GM19372 (cell line): ENCODE results near the gene GPR75.

Source experiments
- ATAC-seq: cut with Tn5 transposase; IDR thresholded peaks from one replicate; pipeline ENCODE4 v1.9.1; 2021; ENCODE audit warnings: mild to moderate bottlenecking, low read depth, moderate library complexity; ENCODE audit not compliant: unreplicated experiment

The GPR75 gene

DNA sequence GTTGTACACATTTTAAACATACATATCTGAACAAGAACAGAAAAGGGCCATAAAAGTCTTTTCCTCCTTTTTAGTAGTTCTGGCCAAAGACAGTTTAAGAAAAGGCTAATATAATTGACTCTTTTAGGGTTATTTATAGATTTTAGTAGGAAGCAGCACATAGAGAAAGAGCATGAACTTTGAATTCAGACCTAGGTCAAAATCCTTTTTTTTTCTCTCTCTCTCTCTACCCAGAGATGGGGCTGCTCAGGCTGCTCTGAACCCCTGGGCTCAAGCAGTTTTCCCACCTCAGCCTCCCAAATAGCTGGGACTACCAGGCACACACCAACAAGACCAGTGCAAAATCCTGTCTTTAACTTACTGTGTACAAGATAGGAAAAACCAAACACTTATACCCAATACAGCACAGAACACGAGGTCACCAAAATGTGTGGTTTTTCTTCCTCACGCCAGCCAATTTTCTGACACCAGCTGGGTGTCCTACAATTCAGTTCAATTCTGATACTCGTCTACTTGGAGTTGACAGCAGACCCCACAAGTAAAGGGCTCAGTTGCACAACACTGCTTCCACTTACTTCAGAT is 40.8 kb downstream of the GPR75 start:
- ATAC-seq = no peak

DNA sequence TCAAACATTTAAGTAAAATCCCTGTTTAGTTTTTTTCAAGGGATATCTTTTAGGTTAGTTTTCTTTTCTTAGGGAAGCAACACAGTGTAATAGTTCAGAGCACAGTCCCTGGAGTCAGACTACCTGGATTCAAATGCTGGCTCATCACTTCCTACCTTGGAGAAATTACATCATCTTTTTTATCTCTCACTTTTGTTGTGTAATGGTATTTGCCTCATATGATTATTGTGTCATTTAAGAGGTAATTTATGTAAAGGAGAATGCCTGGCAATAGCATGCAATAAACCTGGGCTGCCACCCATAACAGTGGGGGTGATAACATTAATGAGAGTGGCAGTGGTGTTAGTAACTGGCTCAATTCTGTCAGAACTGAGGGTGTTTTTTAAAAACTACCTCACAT is 46.6 kb downstream of the GPR75 start:
- ATAC-seq = no peak

DNA sequence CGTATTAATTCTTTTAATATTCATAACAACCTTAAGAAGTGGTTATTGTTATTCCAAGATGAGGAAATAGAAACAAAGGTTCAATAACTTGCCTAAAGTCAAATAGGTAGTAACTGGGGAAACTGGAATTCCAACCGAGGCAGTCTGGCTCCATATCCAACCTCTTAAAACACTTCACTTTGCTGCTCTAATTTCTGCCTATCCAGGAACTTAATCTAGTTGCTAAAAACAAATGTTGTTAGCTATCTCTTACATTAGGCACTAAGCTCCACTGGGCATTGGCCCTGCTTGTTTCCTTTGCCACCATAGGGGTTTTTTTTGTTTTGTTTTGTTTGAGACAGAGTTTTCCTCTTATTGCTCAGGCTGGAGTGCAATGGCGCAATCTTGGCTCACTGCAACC is 48.2 kb downstream of the GPR75 start:
- no peak for ATAC-seq
